Stimulated activated CD4-positive, alpha-beta T cell treated with anti-CD3 and anti-CD28 coated beads, Interleukin-15, amount 100 ng/mL, for 48 hours (primary cell): ENCODE results near the gene UBALD2.
"Not testable (repeated sequence)": the region's sequence is repeated elsewhere in the genome, so short reads cannot be mapped to it uniquely, and the experiment has no call there.

ENCODE experiments used
- DNase-seq, 2 donors: peaks; one replicate each; pipeline ENCODE4 v3.0.0-alpha.2; 2020; ENCODE audit warnings: low read depth in 2 of 2

Gene UBALD2

GRCh38 chr17:76264755-76265623 is at the start of gene UBALD2:
Gene UBALD2 (plus strand): TSS chr17:76265348. CDS start chr17:76265506, 158 bp downstream.
- peak; percentile 97 to 99 for DNase-seq

- DNase-seq: no peak
Measured at GRCh38 chr17:76217081-76217480, 48.1 kb upstream of the UBALD2 start.

- no peak for DNase-seq
Measured at GRCh38 chr17:76219670-76220383, 45.3 kb upstream of the UBALD2 start.

GRCh38 chr17:76223802-76224201 is 41.3 kb upstream of the UBALD2 start:
- DNase-seq: no peak

GRCh38 chr17:76225373-76226086 is 39.6 kb upstream of the UBALD2 start:
- not testable (repeated sequence) for DNase-seq

- not testable (repeated sequence) for DNase-seq
Measured at GRCh38 chr17:76226749-76227148, 38.4 kb upstream of the UBALD2 start.

GRCh38 chr17:76232342-76232741 is 32.8 kb upstream of the UBALD2 start:
- DNase-seq: no peak

GRCh38 chr17:76233588-76234353 is 31.4 kb upstream of the UBALD2 start:
- DNase-seq: no peak

- DNase-seq: no peak
Measured at GRCh38 chr17:76234354-76234679, 30.8 kb upstream of the UBALD2 start.

GRCh38 chr17:76235883-76236282 is 29.3 kb upstream of the UBALD2 start:
- DNase-seq: no peak

GRCh38 chr17:76236603-76237002 is 28.5 kb upstream of the UBALD2 start:
- DNase-seq: no peak

GRCh38 chr17:76237859-76238313 is 27.3 kb upstream of the UBALD2 start:
- DNase-seq: no peak

GRCh38 chr17:76238847-76239537 is 26.2 kb upstream of the UBALD2 start:
- no peak for DNase-seq

GRCh38 chr17:76239538-76240274 is 25.4 kb upstream of the UBALD2 start:
- DNase-seq: no peak

- no peak for DNase-seq
Measured at GRCh38 chr17:76240461-76241203, 24.5 kb upstream of the UBALD2 start, which contains the start of gene RNF157. Gene RNF157 (minus strand): TSS chr17:76240493. CDS start chr17:76240240, 253 bp downstream.

- DNase-seq: no peak
Measured at GRCh38 chr17:76241204-76241538, 24.0 kb upstream of the UBALD2 start.

GRCh38 chr17:76241691-76242255 is 23.4 kb upstream of the UBALD2 start:
- DNase-seq: no peak

GRCh38 chr17:76243826-76244679 is 21.1 kb upstream of the UBALD2 start:
- DNase-seq: no peak
